HG03139 (cell line): ENCODE results near the gene ZG16B.

Experiments used
- ATAC-seq: cut with Tn5 transposase; IDR thresholded peaks from one replicate; pipeline ENCODE4 v1.9.1; 2021; ENCODE audit not compliant: unreplicated experiment

The ZG16B gene

GRCh38 chr16:2865651-2866050, 35.5 kb downstream of the ZG16B start:
- no peak for ATAC-seq

- ATAC-seq = no peak
Observed at GRCh38 chr16:2866431-2866830, 36.3 kb downstream of the ZG16B start.

- no peak for ATAC-seq
Observed at GRCh38 chr16:2867661-2867986, 37.5 kb downstream of the ZG16B start.

GRCh38 chr16:2867987-2868789, 38.1 kb downstream of the ZG16B start:
- ATAC-seq = peak; percentile 78

- no peak for ATAC-seq
Observed at GRCh38 chr16:2871926-2872325, 41.8 kb downstream of the ZG16B start.

GRCh38 chr16:2874032-2874911, 44.2 kb downstream of the ZG16B start:
- ATAC-seq = no peak

GRCh38 chr16:2874912-2875362, 44.8 kb downstream of the ZG16B start:
- no peak for ATAC-seq

GRCh38 chr16:2879854-2880508, 49.9 kb downstream of the ZG16B start:
- no peak for ATAC-seq
